Endothelial cell (in vitro differentiated cells): ENCODE measurements around the gene DVL2. TPM values are rescaled to one million over a fixed set of nuclear protein-coding genes. Genes with fewer than 3 reads are reported as not detected.

Source experiments
- DNase-seq: peaks from one replicate; pipeline ENCODE4 v3.0.0; 2021; ENCODE audit warnings: low spot score
- H3K27ac Mint-ChIP-seq: one replicate; pipeline ENCODE4 v1.8.0; 2021; ENCODE audit warnings: mixed read lengths, inconsistent platforms; ENCODE audit not compliant: unreplicated experiment
- H3K27me3 Mint-ChIP-seq: one replicate; pipeline ENCODE4 v1.8.0; 2021; ENCODE audit warnings: mild to moderate bottlenecking, moderate library complexity, mixed read lengths, inconsistent platforms; ENCODE audit not compliant: unreplicated experiment
- H3K36me3 Mint-ChIP-seq: one replicate; pipeline ENCODE4 v1.8.0; 2021; ENCODE audit warnings: mild to moderate bottlenecking, low read depth, mixed read lengths, inconsistent platforms; ENCODE audit not compliant: unreplicated experiment
- H3K4me1 Mint-ChIP-seq: one replicate; pipeline ENCODE4 v1.8.0; 2021; ENCODE audit warnings: mild to moderate bottlenecking, mixed read lengths, inconsistent platforms; ENCODE audit not compliant: unreplicated experiment
- H3K4me3 Mint-ChIP-seq: one replicate; pipeline ENCODE4 v1.8.0; 2021; ENCODE audit warnings: mild to moderate bottlenecking, mixed read lengths, inconsistent platforms; ENCODE audit not compliant: unreplicated experiment
- H3K9me3 Mint-ChIP-seq: one replicate; pipeline ENCODE4 v1.8.0; 2021; ENCODE audit warnings: mixed read lengths, inconsistent platforms; ENCODE audit not compliant: unreplicated experiment
- CTCF ChIP-seq: fragments of 200-600 bp; sonication (generic); IDR thresholded peaks from one replicate; pipeline ENCODE4 v1.5.0; 2021; ENCODE audit warnings: antibody characterized with exemption; ENCODE audit not compliant: unreplicated experiment
- total RNA-seq: library from RNA; stranded (reverse); fragmentation: NEBNext Ultra II Directional; extraction: Animal tissue kit (Norgen Biotek cat#: 25700); gene quantifications from one replicate; pipeline ENCODE4 v1.2.1, GENCODE V29; 2021; ENCODE audit not compliant: unreplicated experiment

Gene DVL2
- total RNA-seq, 1 donor from 2014 or later, result 58.2 TPM

- no peaks in the 10 kb centered on the region for H3K9me3 Mint-ChIP-seq
- no peak for TF ChIP-seq CTCF
- peaks cover 35% of the 10 kb centered on the region for H3K4me1 Mint-ChIP-seq
- H3K27me3 Mint-ChIP-seq, result peaks cover 28% of the 10 kb centered on the region
- peak; percentile 91 for DNase-seq
- H3K4me3 Mint-ChIP-seq, result peak overlapping the region; percentile 98
- H3K27ac Mint-ChIP-seq, result peak overlapping the region; percentile 100
- peaks cover 44% of the 10 kb centered on the region for H3K36me3 Mint-ChIP-seq
Measured at GRCh38 chr17:7242717-7243452, 8.6 kb upstream of the DVL2 start.

GRCh38 chr17:7241783-7242716 is 7.7 kb upstream of the DVL2 start, which contains the start of gene GABARAP:
TSS of gene GABARAP (minus strand) at chr17:7242449. CDS start at chr17:7242330, 119 bp downstream.
- H3K9me3 Mint-ChIP-seq, result no peaks in the 10 kb centered on the region
- H3K36me3 Mint-ChIP-seq, result peaks cover 48% of the 10 kb centered on the region
- H3K27me3 Mint-ChIP-seq, result peaks cover 30% of the 10 kb centered on the region
- H3K4me3 Mint-ChIP-seq, result peak within 1 kb of the TSS; percentile 98
- peaks cover 37% of the 10 kb centered on the region for H3K4me1 Mint-ChIP-seq
- peak; percentile 92 for DNase-seq
- H3K27ac Mint-ChIP-seq, result peak within 1 kb of the TSS; percentile 100
- no peak for TF ChIP-seq CTCF

- Mint-ChIP-seq H3K27ac (peak overlapping the region; percentile 98), H3K27me3 (peaks cover 34% of the 10 kb centered on the region), H3K4me1 (peaks cover 40% of the 10 kb centered on the region), H3K4me3 (peak overlapping the region; percentile 98), H3K36me3 (peaks cover 50% of the 10 kb centered on the region), H3K9me3 (no peaks in the 10 kb centered on the region)
- TF ChIP-seq CTCF, result no peak
- DNase-seq, result no peak
Measured at GRCh38 chr17:7241090-7241733, 6.9 kb upstream of the DVL2 start.

GRCh38 chr17:7240375-7240774 is 6.1 kb upstream of the DVL2 start:
- Mint-ChIP-seq H3K36me3 (peaks cover 53% of the 10 kb centered on the region), H3K9me3 (no peaks in the 10 kb centered on the region), H3K27me3 (peaks cover 34% of the 10 kb centered on the region), H3K27ac (peak overlapping the region; percentile 98), H3K4me3 (peak overlapping the region; percentile 98), H3K4me1 (peaks cover 40% of the 10 kb centered on the region)
- TF ChIP-seq CTCF, result no peak
- DNase-seq, result no peak
